Measurements from ENCODE around the gene ONECUT3.
"Not testable (repeated sequence)": the region's sequence is repeated elsewhere in the genome, so short reads cannot be mapped to it uniquely, and the experiment has no call there.

Gene ONECUT3

DNA sequence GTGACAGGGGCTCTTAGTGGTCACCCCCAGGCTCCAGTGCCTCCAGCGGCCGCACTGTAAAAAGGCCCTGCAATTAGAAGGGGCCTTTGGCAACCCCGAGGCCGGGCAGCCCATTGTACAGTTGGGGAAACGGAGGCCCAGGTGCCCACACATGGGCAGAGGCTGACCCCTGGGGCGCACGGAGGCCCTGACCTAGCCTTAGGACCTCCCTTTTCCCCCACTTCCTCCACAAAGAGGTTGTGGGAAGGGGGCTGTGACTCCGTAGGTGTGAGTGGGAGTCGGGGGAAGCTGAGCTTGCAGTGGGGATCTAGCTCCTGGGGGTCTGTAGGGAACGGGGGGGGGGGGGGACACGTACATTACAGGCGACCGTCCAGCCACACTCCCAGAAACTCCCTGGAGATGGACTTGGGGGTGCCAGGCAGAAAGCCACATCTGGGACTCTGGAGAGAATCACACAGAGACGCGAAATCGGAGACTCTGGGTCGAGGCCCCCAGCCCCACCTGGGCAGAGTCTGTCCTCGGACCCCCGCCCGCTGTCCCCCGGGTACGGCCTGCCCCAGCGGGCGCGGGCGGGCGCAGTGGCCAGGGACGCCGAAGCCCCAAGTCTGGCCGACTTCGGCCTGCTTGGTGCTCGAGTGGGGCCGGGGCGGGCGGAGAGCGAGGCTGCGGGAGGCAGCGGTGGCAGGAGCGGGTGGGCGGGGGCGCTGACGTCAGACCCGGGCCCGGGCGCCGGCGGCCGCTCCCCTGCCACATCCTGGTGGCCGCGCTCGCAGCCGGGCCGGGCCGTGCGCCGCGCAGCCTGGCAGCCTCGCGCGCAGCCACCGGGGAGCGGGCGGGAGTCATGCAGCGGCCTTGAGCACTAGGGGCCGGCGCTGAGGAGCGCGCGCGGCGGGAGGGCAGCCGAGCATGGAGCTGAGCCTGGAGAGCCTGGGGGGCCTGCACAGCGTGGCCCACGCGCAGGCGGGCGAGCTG lies at the start of gene ONECUT3:
TSS of gene ONECUT3 (plus strand) at position 750 of the 972 bp plus-strand sequence. CDS start at position 907, 157 bp downstream.
- no peak for DNase-seq (ENCODE audit: low read depth)

DNA sequence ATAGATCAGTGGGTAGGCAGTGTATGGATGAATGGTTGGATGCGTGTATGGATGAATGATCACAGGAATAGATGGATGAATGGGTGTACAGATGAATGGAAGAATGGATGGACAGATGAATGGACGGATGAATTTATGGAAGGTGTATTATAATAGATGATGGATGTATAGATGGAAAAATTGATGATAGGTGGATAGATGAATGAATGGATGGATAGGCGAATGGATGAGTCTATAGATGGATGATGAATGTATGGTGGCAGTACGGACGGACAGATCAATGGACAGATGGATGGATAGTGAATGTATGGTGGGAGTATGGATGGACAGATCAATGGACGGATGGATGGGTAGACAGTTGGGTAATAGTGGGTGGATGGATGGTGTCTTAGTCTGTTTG lies 49.0 kb upstream of the ONECUT3 start:
- DNase-seq (ENCODE audit: low read depth) = no peak

DNA sequence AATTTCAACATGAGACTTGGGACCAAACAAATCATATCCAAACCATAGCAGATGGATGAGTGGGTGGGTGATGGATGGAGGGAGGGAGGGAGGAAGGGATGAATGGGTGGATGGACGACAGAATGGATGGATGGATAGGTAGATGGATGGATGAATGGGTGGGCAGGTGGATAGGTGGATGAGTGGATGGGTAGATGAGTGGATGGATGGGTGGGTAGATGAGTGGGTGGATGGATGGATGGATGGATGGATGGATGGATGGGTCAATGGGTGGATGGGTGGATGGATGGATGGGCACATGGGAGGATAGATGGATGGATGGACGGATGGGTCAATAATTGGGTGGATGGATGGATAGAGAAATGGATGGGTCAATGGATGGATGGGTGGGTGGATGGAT lies 47.9 kb upstream of the ONECUT3 start:
- DNase-seq (ENCODE audit: low read depth) = no peak

DNA sequence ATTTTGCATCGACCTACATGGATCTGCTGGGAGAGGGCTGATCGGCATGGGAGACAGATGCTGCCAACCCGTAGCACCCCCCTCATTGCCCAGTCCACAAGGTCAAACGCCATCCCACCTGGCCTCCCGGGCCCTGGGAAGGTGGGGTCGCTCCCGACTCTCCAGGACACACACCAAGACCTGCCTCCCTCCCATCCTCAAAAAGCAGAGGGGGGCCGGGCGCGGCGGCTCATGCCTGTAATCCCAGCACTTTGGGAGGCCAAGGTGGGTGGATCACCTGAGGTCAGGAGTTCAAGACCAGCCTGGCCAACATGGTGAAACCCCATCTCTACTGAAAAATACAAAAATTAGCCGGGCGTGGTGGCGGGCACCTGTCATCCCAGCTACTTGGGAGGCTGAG lies 46.7 kb upstream of the ONECUT3 start:
- DNase-seq (ENCODE audit: low read depth) = not testable (repeated sequence)

DNA sequence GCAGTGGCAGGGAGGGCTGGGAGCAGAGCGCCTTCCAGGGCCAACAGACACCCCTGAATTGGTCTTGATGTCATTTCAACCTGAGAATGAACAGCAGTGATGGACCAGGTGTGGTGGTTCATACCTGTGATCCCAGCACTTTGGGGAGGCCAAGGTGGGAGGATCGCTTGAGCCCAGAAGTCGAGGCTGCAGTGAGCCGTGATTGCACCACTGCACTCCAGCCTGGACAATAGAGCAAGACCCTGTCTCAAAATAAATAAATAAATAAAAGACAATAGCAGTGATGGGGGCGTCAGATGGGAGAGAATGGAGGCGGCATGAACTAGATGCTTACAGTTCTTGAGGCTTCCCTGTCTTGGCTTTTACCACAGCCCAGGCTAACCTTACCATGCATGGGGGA lies 46.1 kb upstream of the ONECUT3 start:
- DNase-seq (ENCODE audit: low read depth) = no peak

DNA sequence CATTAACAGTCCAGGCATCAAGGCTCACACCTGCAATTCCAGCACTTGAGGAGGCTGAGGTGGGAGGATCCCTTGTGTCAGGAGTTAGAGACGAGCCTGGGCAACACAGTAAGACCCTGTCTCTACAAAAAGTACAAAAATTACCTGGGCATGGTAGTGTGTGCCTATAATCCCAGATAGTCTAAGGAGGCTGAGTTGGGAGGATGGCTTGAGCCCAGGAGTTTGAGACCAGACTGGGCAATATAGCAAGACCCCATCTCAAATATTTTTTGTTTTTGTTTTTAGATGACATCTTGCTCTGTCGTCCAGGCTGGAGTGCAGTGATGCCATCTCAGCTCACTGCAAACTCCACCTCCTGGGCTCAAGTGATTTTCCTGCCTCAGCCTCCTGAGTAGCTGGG lies 40.1 kb upstream of the ONECUT3 start:
- DNase-seq (ENCODE audit: low read depth) = no peak

DNA sequence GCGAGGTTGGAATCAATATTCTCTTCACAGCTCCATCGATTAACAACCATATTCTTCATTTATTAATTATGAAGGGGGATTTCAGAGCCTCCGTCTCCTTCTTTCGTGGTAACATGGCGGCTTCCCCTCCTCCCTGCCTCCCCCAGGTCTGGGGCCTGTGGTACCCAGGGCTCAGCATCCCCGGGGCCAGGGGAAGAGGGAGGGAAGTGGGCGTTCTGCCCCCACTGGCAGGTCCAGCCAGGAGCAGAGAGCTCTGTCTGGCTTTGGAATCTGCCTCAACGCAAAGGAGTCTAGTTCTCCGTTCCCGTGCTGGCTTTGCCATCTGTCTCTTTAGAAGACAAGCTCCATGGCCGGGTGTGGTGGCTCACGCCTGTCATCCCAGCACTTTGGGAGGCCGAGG lies 37.8 kb upstream of the ONECUT3 start:
- no peak for DNase-seq (ENCODE audit: low read depth)

- DNase-seq (ENCODE audit: low read depth) = no peak
These were observed 35.9 kb upstream of the ONECUT3 start for GRCh38 chr19:1717200-1717969.

GRCh38 chr19:1717970-1718264 lies 35.4 kb upstream of the ONECUT3 start:
- no peak for DNase-seq (ENCODE audit: low read depth)

GRCh38 chr19:1718420-1719291 lies 34.6 kb upstream of the ONECUT3 start:
- DNase-seq (ENCODE audit: low read depth) = no peak

DNA sequence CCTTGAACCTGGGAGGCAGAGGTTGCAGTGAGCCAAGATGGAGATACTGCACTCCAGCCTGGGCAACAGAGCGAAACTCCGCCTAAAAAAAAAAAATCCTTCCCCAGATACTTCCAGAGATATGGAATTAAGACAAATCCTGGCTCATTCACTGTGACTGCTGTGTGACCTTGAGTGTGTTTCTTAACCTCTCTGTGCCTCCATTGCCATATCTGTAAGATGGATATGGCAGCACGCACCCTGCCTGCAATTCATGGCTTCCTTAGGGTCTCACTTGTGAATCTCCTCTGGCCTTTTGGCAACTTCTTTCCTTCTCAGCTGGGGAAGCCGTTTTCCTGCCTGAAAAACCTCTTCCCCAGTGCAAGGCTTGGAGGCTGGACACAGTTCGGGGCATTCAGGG lies 33.8 kb upstream of the ONECUT3 start:
- DNase-seq (ENCODE audit: low read depth) = no peak

GRCh38 chr19:1720237-1720636 lies 33.1 kb upstream of the ONECUT3 start:
- no peak for DNase-seq (ENCODE audit: low read depth)

GRCh38 chr19:1725100-1726064 lies 27.9 kb upstream of the ONECUT3 start:
- peak; percentile 22 for DNase-seq (ENCODE audit: low read depth)

DNA sequence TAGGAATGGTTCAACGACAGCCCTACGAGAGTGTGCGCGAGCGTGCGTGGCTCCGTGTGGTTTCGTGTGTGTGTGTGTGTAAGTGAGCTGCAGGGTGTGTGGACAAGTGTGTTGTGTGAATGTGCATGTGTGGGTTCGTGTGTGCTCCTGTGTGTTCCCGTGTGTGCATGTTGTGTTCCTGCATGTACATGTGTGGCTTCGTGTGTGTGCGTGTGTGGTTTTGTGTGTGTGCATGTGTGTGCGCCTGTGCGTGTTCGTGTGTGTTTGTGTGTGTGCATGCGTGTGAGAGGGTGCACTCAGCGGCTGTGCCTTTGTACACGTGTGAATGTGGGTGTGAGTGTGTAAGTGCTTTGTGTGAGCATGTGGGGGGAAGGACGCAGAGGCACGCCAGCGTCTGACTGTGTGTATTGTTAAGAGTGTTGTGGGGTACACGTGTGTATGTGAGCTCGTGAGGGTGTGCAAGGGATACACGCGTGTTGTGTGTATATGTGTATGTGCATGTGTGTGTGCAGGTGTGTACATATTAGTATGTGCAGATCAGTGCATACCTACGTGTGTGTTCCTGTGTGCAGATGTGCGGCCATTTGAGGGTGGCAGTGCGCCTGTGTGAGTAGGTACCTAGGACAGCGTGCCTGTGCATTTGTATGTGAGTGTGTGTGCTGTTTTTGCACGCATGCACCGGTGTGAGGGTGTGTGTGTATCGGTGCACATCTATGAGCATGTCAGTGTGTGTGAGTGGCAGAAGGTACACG lies 24.3 kb upstream of the ONECUT3 start:
- no peak for DNase-seq (ENCODE audit: low read depth)

DNA sequence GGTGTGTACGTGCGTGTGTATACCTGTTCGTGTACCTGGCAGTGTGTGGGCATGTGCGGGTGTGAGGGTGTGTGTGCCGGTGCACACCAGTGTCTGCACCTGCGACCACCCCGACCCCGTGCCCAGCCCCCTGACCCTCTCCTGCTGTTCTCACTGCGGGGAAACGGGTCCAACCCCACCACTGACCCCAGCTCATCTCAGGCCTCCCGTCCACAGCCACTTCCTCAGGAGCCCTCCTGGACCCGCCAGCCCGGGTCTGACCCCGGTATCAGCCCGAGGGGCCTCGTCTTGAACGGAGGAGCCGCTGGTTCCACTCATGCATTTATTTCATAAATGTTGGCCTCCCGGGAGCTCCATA lies 23.8 kb upstream of the ONECUT3 start:
- no peak for DNase-seq (ENCODE audit: low read depth)

GRCh38 chr19:1730157-1730556 lies 23.1 kb upstream of the ONECUT3 start:
- DNase-seq (ENCODE audit: low read depth) = no peak

GRCh38 chr19:1734321-1734966 lies 18.9 kb upstream of the ONECUT3 start:
- no peak for DNase-seq (ENCODE audit: low read depth)

- no peak for DNase-seq (ENCODE audit: low read depth)
These were observed 17.0 kb upstream of the ONECUT3 start for GRCh38 chr19:1736280-1736679.

GRCh38 chr19:1736927-1737326 lies 16.4 kb upstream of the ONECUT3 start:
- no peak for DNase-seq (ENCODE audit: low read depth)
